ENCODE measurements around the gene SELENOS.

Gene SELENOS

GRCh38 chr15:101276501-101277037, 716 bp downstream of the SELENOS start:
- peak; percentile 29 for DNase-seq

GRCh38 chr15:101275018-101275417, 2.3 kb downstream of the SELENOS start:
- no peak for DNase-seq

GRCh38 chr15:101273534-101273933, 3.8 kb downstream of the SELENOS start:
- DNase-seq, result no peak

GRCh38 chr15:101272584-101272983, 4.7 kb downstream of the SELENOS start:
- DNase-seq, result no peak

GRCh38 chr15:101269479-101270223, 7.6 kb downstream of the SELENOS start:
- DNase-seq, result no peak

- no peak for DNase-seq
Measured at GRCh38 chr15:101267320-101268104, 9.8 kb downstream of the SELENOS start.

GRCh38 chr15:101266787-101267186, 10.5 kb downstream of the SELENOS start:
- DNase-seq, result no peak

- DNase-seq, result no peak
Measured at GRCh38 chr15:101266034-101266433, 11.3 kb downstream of the SELENOS start.

- no peak for DNase-seq
Measured at GRCh38 chr15:101264911-101265641, 12.2 kb downstream of the SELENOS start.

- DNase-seq, result no peak
Measured at GRCh38 chr15:101264011-101264410, 13.3 kb downstream of the SELENOS start.

GRCh38 chr15:101262551-101262950, 14.7 kb downstream of the SELENOS start:
- no peak for DNase-seq

- peak; percentile 61 for DNase-seq
Measured at GRCh38 chr15:101258238-101259144, 18.8 kb downstream of the SELENOS start.

GRCh38 chr15:101256757-101257156, 20.5 kb downstream of the SELENOS start:
- DNase-seq, result no peak

GRCh38 chr15:101255615-101256241, 21.6 kb downstream of the SELENOS start:
- peak; percentile 11 for DNase-seq

- DNase-seq, result no peak
Measured at GRCh38 chr15:101255051-101255395, 22.3 kb downstream of the SELENOS start.

GRCh38 chr15:101254157-101255050, 22.9 kb downstream of the SELENOS start:
- no peak for DNase-seq

GRCh38 chr15:101252836-101253235, 24.4 kb downstream of the SELENOS start:
- DNase-seq, result no peak

- DNase-seq, result peak; percentile 86
Measured at GRCh38 chr15:101251830-101252820, 25.2 kb downstream of the SELENOS start, which contains the start of gene CHSY1. TSS of gene CHSY1 (minus strand) at chr15:101252048. CDS start at chr15:101251456, 592 bp downstream.

Measured in NCI-H146 (cell line).